PC-3 (cell line): ENCODE results near the gene CCNI2.

Experiments used
- EZH2 ChIP-seq: fragments of 300-600 bp; sonication (generic); IDR thresholded peaks from one replicate; pipeline ENCODE4 v1.6.1; 2017; ENCODE audit warnings: antibody characterized with exemption, mild to moderate bottlenecking, low read length; ENCODE audit not compliant: unreplicated experiment
- EZH2phosphoT487 ChIP-seq: fragments of 300-600 bp; sonication (generic); IDR thresholded peaks from 2 replicates; pipeline ENCODE4 v1.6.1; 2018; ENCODE audit warnings: mild to moderate bottlenecking, antibody characterized with exemption, low read length, borderline replicate concordance
- TF ChIP-seq, protein P1 (sequence below): fragments of 300-600 bp; sonication (generic); conservative IDR thresholded peaks from 2 replicates; pipeline ENCODE4 v1.5.1; 2017; ENCODE audit warnings: antibody characterized with exemption, low read depth, mild to moderate bottlenecking, low read length

DNA sequence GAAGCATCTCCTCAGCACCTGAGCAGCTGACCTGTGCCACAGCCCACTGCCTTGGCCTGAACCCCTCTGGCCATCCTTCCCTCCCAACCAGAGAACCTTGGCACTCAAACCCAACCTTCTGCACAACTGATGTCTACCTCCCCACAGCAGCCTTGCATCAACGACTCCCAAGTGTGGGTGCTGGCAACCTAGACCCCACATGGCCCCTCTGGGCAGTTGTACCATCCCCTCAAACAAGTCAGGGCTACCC is 19.5 kb downstream of the CCNI2 start:
- TF ChIP-seq, protein P1, sequence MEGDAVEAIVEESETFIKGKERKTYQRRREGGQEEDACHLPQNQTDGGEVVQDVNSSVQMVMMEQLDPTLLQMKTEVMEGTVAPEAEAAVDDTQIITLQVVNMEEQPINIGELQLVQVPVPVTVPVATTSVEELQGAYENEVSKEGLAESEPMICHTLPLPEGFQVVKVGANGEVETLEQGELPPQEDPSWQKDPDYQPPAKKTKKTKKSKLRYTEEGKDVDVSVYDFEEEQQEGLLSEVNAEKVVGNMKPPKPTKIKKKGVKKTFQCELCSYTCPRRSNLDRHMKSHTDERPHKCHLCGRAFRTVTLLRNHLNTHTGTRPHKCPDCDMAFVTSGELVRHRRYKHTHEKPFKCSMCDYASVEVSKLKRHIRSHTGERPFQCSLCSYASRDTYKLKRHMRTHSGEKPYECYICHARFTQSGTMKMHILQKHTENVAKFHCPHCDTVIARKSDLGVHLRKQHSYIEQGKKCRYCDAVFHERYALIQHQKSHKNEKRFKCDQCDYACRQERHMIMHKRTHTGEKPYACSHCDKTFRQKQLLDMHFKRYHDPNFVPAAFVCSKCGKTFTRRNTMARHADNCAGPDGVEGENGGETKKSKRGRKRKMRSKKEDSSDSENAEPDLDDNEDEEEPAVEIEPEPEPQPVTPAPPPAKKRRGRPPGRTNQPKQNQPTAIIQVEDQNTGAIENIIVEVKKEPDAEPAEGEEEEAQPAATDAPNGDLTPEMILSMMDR: no peak
- no peak for TF ChIP-seq EZH2
- no peak for TF ChIP-seq EZH2phosphoT487
